VCaP (cell line): ENCODE data around the gene PTPRN2.
"Not testable (repeated sequence)": the region's sequence is repeated elsewhere in the genome, so short reads cannot be mapped to it uniquely, and the experiment has no call there.

Experiments used
- H3K27ac ChIP-seq: fragments of 450-650 bp; 2 replicates; pipeline ENCODE4 v1.5.1; 2017
- CTCF ChIP-seq: fragments of 450-650 bp; conservative IDR thresholded peaks from 2 replicates; pipeline ENCODE4 v1.5.1; 2017; ENCODE audit warnings: mild to moderate bottlenecking, moderate library complexity

Gene PTPRN2

GRCh38 chr7:157848508-157849340 is 738.9 kb downstream of the PTPRN2 start:
- no peak for TF ChIP-seq CTCF
- H3K27ac ChIP-seq, result no peak overlapping the region

- H3K27ac ChIP-seq, result not testable (repeated sequence)
These were observed 739.7 kb downstream of the PTPRN2 start for GRCh38 chr7:157847756-157848487.

GRCh38 chr7:157846746-157847145 is 740.9 kb downstream of the PTPRN2 start:
- H3K27ac ChIP-seq, result not testable (repeated sequence)

- no peak for TF ChIP-seq CTCF
These were observed 741.4 kb downstream of the PTPRN2 start for GRCh38 chr7:157846271-157846670.

GRCh38 chr7:157845203-157845835 is 742.3 kb downstream of the PTPRN2 start:
- no peak for TF ChIP-seq CTCF

More at GRCh38 chr7:157846271-157846670, 741.4 kb downstream of the PTPRN2 start:
- H3K27ac ChIP-seq, result no peak overlapping the region

GRCh38 chr7:157844611-157845010 is 743.0 kb downstream of the PTPRN2 start:
- no peak overlapping the region for H3K27ac ChIP-seq
- TF ChIP-seq CTCF, result no peak

More at GRCh38 chr7:157845203-157845835, 742.3 kb downstream of the PTPRN2 start:
- no peak overlapping the region for H3K27ac ChIP-seq

- TF ChIP-seq CTCF, result no peak
- no peak overlapping the region for H3K27ac ChIP-seq
These were observed 743.5 kb downstream of the PTPRN2 start for GRCh38 chr7:157844141-157844540.

- no peak for TF ChIP-seq CTCF
These were observed 744.1 kb downstream of the PTPRN2 start for GRCh38 chr7:157843336-157844140.

More at GRCh38 chr7:157843336-157844140, 744.1 kb downstream of the PTPRN2 start:
- H3K27ac ChIP-seq, result no peak overlapping the region
